ENCODE measurements around the gene OSER1. TPM values are rescaled to one million over a fixed set of nuclear protein-coding genes. Genes with fewer than 3 reads are reported as not detected.
A peak's percentile ranks its signal among the peaks of the same experiment; 100 is the strongest.

Gene OSER1
- total and polyA plus RNA-seq, 2 of the 8 experiments (the other 6 are each of a cell fraction or from before 2014, with no cell fraction given) = 24.5 to 31.8 TPM

DNA sequence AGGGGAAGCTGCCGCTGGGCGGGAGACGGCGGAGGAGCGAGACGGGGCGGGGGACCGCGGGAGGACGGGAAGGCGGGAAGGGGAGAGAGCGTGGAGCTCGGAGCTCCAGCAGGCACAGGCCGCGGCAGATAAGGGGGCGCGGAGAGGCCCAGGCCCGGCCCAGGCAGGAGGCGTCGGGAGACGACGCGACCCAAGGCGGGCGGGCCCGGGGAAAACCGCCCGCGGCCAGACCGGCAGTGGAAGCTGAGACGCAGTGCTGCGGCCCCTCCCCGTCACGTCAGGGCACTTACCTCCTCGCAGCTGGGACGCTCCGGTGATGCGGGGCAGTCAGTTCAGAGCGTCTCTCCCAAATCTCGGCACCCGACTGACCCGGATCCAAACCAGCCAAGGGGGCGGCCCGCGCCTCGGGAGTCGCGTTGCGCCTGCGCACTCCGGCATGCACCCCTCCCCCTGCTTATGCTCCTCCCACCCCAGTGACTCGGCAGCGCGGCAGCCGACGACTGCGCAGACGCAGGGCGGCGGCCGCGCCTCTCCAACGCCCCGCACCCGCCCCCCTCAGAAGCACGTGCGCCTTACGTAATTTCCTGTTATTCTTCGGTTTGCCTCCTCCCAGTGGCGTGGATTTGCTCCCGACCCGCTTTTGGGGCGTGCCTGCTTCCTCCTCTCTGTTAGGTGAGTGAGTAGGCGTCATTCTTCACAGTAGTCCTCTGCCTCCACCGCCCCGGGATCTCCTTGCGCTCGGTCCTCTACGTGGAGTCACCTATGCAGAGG, at the start of gene OSER1 (continued):
- no peak for TF ChIP-seq EZH2 (IDR thresholded peaks at IDR 0.05; ENCODE audit: low read depth, low read length, severe bottlenecking)
- no peak for TF ChIP-seq SUZ12 (IDR thresholded peaks at IDR 0.05; ENCODE audit: low read length)
- peak; percentile 96 for TF ChIP-seq MAX (IDR thresholded peaks at IDR 0.05)
- no peak for TF ChIP-seq SIRT6 (IDR thresholded peaks at IDR 0.05; ENCODE audit: low read length)
- TF ChIP-seq ASH2L (IDR thresholded peaks at IDR 0.05; ENCODE audit: low read length) = no peak
